WERI-Rb-1 (cell line): ENCODE results near the gene ADGRG6.

Source experiments
- DNase-seq: peaks from one replicate; pipeline ENCODE4 v3.0.0-alpha.2; 2020
- H3K27ac ChIP-seq: fragments of 250-450 bp; sonication (Bioruptor Pico); 2 replicates; pipeline ENCODE4 v1.5.1; 2020; ENCODE audit warnings: mild to moderate bottlenecking, moderate library complexity
- H3K27me3 ChIP-seq: fragments of 250-450 bp; sonication (Bioruptor Pico); 2 replicates; pipeline ENCODE4 v1.5.1; 2021; ENCODE audit warnings: mild to moderate bottlenecking, low read depth, moderate library complexity; ENCODE audit not compliant: insufficient read depth, severe bottlenecking
- H3K36me3 ChIP-seq: fragments of 250-450 bp; sonication (Bioruptor Pico); 2 replicates; pipeline ENCODE4 v1.5.1; 2020; ENCODE audit warnings: mild to moderate bottlenecking, moderate library complexity
- H3K4me3 ChIP-seq: 2 replicates; pipeline ENCODE4 v1.5.1; 2011; ENCODE audit warnings: low read depth, mild to moderate bottlenecking, control low read depth, low read length
- H3K9me3 ChIP-seq: fragments of 250-450 bp; sonication (Bioruptor Pico); 2 replicates; pipeline ENCODE4 v1.5.1; 2021; ENCODE audit warnings: mild to moderate bottlenecking, moderate library complexity; ENCODE audit not compliant: severe bottlenecking
- CTCF ChIP-seq: IDR thresholded peaks from 2 replicates; pipeline ENCODE4 v1.5.1; 2011; ENCODE audit warnings: low read depth, mild to moderate bottlenecking, control low read depth, inconsistent platforms, low read length

The ADGRG6 gene

GRCh38 chr6:142292166-142292924, 9.5 kb upstream of the ADGRG6 start:
- no peaks in the 10 kb centered on the region for H3K9me3 ChIP-seq
- no peaks in the 10 kb centered on the region for H3K36me3 ChIP-seq
- H3K4me3 ChIP-seq, result no peak overlapping the region
- TF ChIP-seq CTCF, result no peak
- no peak for DNase-seq
- H3K27me3 ChIP-seq, result no peaks in the 10 kb centered on the region
- H3K27ac ChIP-seq, result no peak overlapping the region

- no peak for DNase-seq
- TF ChIP-seq CTCF, result no peak
- Histone ChIP-seq H3K27me3 (no peaks in the 10 kb centered on the region), H3K36me3 (no peaks in the 10 kb centered on the region), H3K9me3 (no peaks in the 10 kb centered on the region), H3K4me3 (no peak overlapping the region), H3K27ac (no peak overlapping the region)
These were observed 8.7 kb upstream of the ADGRG6 start for GRCh38 chr6:142293121-142293520.

- TF ChIP-seq CTCF, result no peak
- H3K27me3 ChIP-seq, result no peaks in the 10 kb centered on the region
These were observed 7.1 kb upstream of the ADGRG6 start for GRCh38 chr6:142294679-142295078.

GRCh38 chr6:142296975-142297604, 4.7 kb upstream of the ADGRG6 start:
- no peak for DNase-seq
- Histone ChIP-seq H3K27ac (no peak overlapping the region), H3K9me3 (no peaks in the 10 kb centered on the region), H3K27me3 (peaks cover 6% of the 10 kb centered on the region), H3K4me3 (no peak overlapping the region), H3K36me3 (no peaks in the 10 kb centered on the region)
- no peak for TF ChIP-seq CTCF

More at GRCh38 chr6:142294679-142295078, 7.1 kb upstream of the ADGRG6 start:
- Histone ChIP-seq H3K27ac (no peak overlapping the region), H3K4me3 (no peak overlapping the region), H3K9me3 (no peaks in the 10 kb centered on the region), H3K36me3 (no peaks in the 10 kb centered on the region)
- DNase-seq, result no peak

GRCh38 chr6:142297605-142297995, 4.2 kb upstream of the ADGRG6 start:
- no peaks in the 10 kb centered on the region for H3K9me3 ChIP-seq
- peaks cover 11% of the 10 kb centered on the region for H3K27me3 ChIP-seq
- no peak overlapping the region for H3K4me3 ChIP-seq
- no peaks in the 10 kb centered on the region for H3K36me3 ChIP-seq
- no peak for DNase-seq
- H3K27ac ChIP-seq, result no peak overlapping the region
- no peak for TF ChIP-seq CTCF
